DMS153 treated with DMSO at 0.1 percent for 48 hours (cell line): ENCODE results near the gene OR9A4.

Experiments
- DNase-seq: peaks from one replicate; lab custom pipeline; 2025; ENCODE audit not compliant: unreplicated experiment; lab: John Stamatoyannopoulos, UW

The OR9A4 gene

GRCh38 chr7:141945356-141945755 is 29.2 kb downstream of the OR9A4 start:
- DNase-seq: no peak

GRCh38 chr7:141946796-141947195 is 30.6 kb downstream of the OR9A4 start, which contains the start of gene CLEC5A:
Gene CLEC5A (minus strand): TSS chr7:141946974. CDS start chr7:141946292, 682 bp downstream.
- DNase-seq: no peak

DNA sequence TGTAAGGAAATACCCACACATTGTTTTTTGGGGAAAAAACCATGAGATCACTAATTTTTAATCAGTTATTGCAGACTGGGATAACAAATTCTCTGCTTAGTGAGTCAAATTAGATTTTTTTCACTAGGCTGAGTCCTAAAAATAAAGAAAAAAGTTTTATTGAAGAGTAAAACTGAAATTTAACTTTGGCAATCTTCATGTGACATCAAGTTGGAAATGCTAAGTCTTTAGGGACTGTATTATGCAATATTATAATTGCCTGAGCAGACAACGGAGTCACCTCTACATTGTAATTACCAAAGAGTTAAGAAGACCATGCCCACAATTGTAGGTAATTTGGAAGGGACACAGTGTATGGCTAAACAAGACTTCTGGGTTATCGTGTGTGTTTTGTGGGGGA is 32.8 kb downstream of the OR9A4 start:
- no peak for DNase-seq

DNA sequence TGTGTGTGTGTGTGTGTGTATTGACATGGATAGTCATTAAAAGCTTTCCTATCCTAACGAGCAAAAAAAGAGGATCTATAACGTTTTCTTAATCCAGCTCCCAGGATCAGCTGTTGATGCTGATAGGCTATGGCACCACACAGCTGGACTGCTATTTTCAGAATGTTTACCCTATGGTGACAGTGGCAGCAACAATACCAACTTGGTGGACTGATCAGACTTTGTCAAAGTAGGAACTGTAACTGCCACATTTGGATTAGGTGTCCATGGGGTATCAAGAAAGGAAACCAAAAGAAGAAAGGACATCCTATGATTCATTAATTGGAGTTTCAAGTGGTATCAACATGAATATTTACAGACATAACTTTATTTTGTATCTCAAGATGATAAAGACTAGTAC is 33.3 kb downstream of the OR9A4 start:
- DNase-seq: no peak

DNA sequence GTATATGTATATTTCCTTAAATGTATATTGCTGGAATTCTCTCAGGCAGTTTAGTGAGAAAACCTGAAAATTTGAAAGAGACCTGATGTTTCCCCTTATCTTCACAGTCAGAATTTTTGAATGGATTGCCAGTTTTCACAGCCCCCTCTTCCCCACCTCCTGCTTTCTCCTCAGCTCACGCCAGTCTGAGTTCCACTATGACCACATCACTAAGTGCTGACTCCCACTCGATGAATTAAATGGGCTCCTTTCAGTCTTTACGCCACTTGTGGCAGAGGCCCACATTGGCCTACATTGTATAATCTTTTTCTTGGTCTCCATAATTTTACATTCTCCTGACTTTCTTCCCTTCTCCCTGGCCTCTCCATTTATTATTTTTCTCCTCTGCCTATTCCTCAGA is 33.7 kb downstream of the OR9A4 start:
- no peak for DNase-seq

- DNase-seq: no peak
Measured at GRCh38 chr7:141950806-141951205, 34.6 kb downstream of the OR9A4 start.

GRCh38 chr7:141952461-141952860 is 36.3 kb downstream of the OR9A4 start:
- no peak for DNase-seq

DNA sequence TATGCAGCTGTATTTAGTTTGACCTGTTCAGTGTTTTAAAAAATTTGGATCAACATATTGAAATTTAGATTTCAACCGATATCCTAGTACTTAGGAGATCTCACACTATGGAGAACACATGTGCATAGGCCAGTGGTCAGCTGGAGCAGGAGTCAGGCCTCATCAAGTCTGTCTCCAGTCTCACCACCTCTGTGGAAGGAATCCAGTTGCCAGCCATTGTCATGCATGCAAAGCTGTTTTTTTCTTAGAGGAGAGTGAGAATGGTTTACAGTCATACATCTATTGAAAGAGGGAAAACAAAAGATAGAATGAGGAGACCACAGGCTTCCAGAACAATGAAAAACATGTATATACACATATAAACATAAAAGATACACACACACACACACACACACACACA is 38.1 kb downstream of the OR9A4 start:
- no peak for DNase-seq

DNA sequence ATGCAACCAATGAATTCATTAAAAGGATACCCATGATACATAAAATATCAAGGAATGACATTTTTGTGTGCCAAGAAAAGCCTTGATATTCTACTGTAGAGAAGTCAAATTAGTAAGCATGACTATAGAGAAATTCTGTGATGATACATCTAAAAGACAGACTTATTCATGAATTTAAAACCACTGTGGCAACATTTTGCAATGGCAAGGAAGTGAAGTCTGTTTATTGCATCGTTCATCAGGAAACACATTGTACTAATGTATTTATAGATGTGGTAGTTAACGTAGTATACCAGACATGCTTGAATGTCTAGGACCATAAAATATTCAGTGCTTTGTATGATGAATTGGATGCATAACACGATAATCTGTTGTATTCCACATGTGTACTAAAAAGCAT is 39.9 kb downstream of the OR9A4 start:
- DNase-seq: no peak

GRCh38 chr7:141960687-141961422 is 44.7 kb downstream of the OR9A4 start:
- no peak for DNase-seq
